Natural killer cell (primary cell): ENCODE measurements around the gene EFCAB8. TPM values are rescaled to one million over a fixed set of nuclear protein-coding genes. Genes with fewer than 3 reads are reported as not detected.

ENCODE experiments used
- ATAC-seq, 3 donors: fragments of 150-1000 bp in 2 of 3; fragments of 200-7000 bp in 1 of 3; cut with Tn5 transposase; 1 replicate in 1 of 3; 2 replicates in 2 of 3; pipeline ENCODE4 v1.10.0; 2021; ENCODE audit warnings: mild to moderate bottlenecking in 2 of 3, moderate library complexity in 2 of 3
- DNase-seq, 2 donors: peaks; one replicate each; pipeline versions ENCODE4 v3.0.0 to v3.0.0-alpha.2; 2013 to 2021; ENCODE audit warnings: mixed read lengths in 1 of 2
- H3K27ac ChIP-seq: one replicate; pipeline ENCODE4 v1.5.1; 2013; ENCODE audit warnings: mild to moderate bottlenecking, low read length
- H3K27me3 ChIP-seq: one replicate; pipeline ENCODE4 v1.6.1; 2013; ENCODE audit warnings: low read length; ENCODE audit not compliant: control insufficient read depth, insufficient read depth
- H3K36me3 ChIP-seq: one replicate; pipeline ENCODE4 v1.6.1; 2013; ENCODE audit warnings: low read length; ENCODE audit not compliant: control insufficient read depth, insufficient read depth
- H3K4me1 ChIP-seq: one replicate; pipeline ENCODE4 v1.6.1; 2013; ENCODE audit warnings: low read length; ENCODE audit not compliant: control insufficient read depth, insufficient read depth
- H3K4me3 ChIP-seq: one replicate; pipeline ENCODE4 v1.5.1; 2013; ENCODE audit warnings: low read length
- H3K9me3 ChIP-seq: one replicate; pipeline ENCODE4 v1.6.1; 2013; ENCODE audit warnings: low read length; ENCODE audit not compliant: control insufficient read depth, insufficient read depth
- H3K27ac Mint-ChIP-seq, 2 donors: one replicate each; pipeline ENCODE4 v1.8.0; 2022; ENCODE audit warnings: mild to moderate bottlenecking in 2 of 2, mixed read lengths in 2 of 2, moderate library complexity in 1 of 2
- H3K27me3 Mint-ChIP-seq, 2 donors: one replicate each; pipeline ENCODE4 v1.8.0; 2022; ENCODE audit warnings: low read depth in 2 of 2, mixed read lengths in 2 of 2
- H3K36me3 Mint-ChIP-seq: one replicate; pipeline ENCODE4 v1.8.0; 2022; ENCODE audit warnings: mixed read lengths
- H3K4me1 Mint-ChIP-seq, 2 donors: one replicate each; pipeline ENCODE4 v1.8.0; 2022; ENCODE audit warnings: mixed read lengths in 2 of 2
- H3K4me3 Mint-ChIP-seq: one replicate; pipeline ENCODE4 v1.8.0; 2022; ENCODE audit warnings: mild to moderate bottlenecking, moderate library complexity, mixed read lengths
- H3K9me3 Mint-ChIP-seq, 2 donors: one replicate each; pipeline ENCODE4 v1.8.0; 2022; ENCODE audit warnings: mixed read lengths in 2 of 2
- CTCF ChIP-seq: fragments of 200-600 bp; IDR thresholded peaks from one replicate; pipeline ENCODE4 v1.8.0; 2022; ENCODE audit warnings: antibody characterized with exemption
- WGBS: methylation state at CpG from one replicate; pipeline ENCODE4 v1.1.7; 2013; ENCODE audit warnings: missing lambda C conversion rate; ENCODE audit not compliant: insufficient coverage; 5-methylcytosine and 5-hydroxymethylcytosine counted together
- intact Hi-C: fragments of 100-400 bp; cut with micrococcal nuclease; formaldehyde crosslinking; loops from one replicate; pipeline ENCODE4 v1.14.2; 2022
- total RNA-seq, 4 donors: library from RNA; stranded (reverse); fragments of 120-200 nt in 1 of 4; gene quantifications; one replicate each; pipeline versions ENCODE4 v1.2.3 to v1.2.4, GENCODE V29; 2013 to 2022

EFCAB8 gene
- total RNA-seq, 3 donors from 2014 or later (not counting 1 experiment from before 2014, with no cell fraction given) = 1.2 to 2.9 (median 2.3) TPM

- H3K4me1 Mint-ChIP-seq = peaks cover 0 to 11% of the 10 kb centered on the region in 2 donors
- Histone ChIP-seq H3K27me3 (no peaks in the 10 kb centered on the region), H3K4me3 (no peak overlapping the region), H3K9me3 (peaks cover 11% of the 10 kb centered on the region), H3K27ac (no peak overlapping the region), H3K4me1 (no peaks in the 10 kb centered on the region), H3K36me3 (no peaks in the 10 kb centered on the region)
- peaks cover 0 to 2% of the 10 kb centered on the region in 2 donors for H3K9me3 Mint-ChIP-seq
- H3K36me3 Mint-ChIP-seq = no peaks in the 10 kb centered on the region
- no peak overlapping the region for H3K4me3 Mint-ChIP-seq
- no peaks in the 10 kb centered on the region for H3K27me3 Mint-ChIP-seq
- no peak for TF ChIP-seq CTCF
- DNase-seq = no peak
- 95% methylated on average over 9 of the region's 9 CpGs for WGBS
- H3K27ac Mint-ChIP-seq = no peak overlapping the region
- ATAC-seq = no peak
- intact Hi-C loops = no loop called here
These were observed 120.7 kb downstream of the EFCAB8 start for GRCh38 chr20:32979201-32979998.

- Mint-ChIP-seq H3K27me3 (no peaks in the 10 kb centered on the region), H3K4me3 (no peak overlapping the region), H3K9me3 (peaks cover 0 to 2% of the 10 kb centered on the region in 2 donors), H3K36me3 (no peaks in the 10 kb centered on the region), H3K4me1 (peaks cover 0 to 2% of the 10 kb centered on the region in 2 donors), H3K27ac (no peak overlapping the region)
- no peak overlapping the region for H3K4me3 ChIP-seq
- no peak overlapping the region for H3K27ac ChIP-seq
- no peaks in the 10 kb centered on the region for H3K4me1 ChIP-seq
- H3K27me3 ChIP-seq = no peaks in the 10 kb centered on the region
- H3K9me3 ChIP-seq = peaks cover 11% of the 10 kb centered on the region
- intact Hi-C loops = no loop called here
- TF ChIP-seq CTCF = no peak
- no peak for ATAC-seq
- DNase-seq = no peak
- WGBS = 94% methylated on average over 19 of the region's 19 CpGs
- H3K36me3 ChIP-seq = no peaks in the 10 kb centered on the region
These were observed 121.6 kb downstream of the EFCAB8 start for GRCh38 chr20:32980131-32980941.

- intact Hi-C loops = no loop called here
- Histone ChIP-seq H3K27ac (no peak overlapping the region), H3K9me3 (peaks cover 11% of the 10 kb centered on the region), H3K27me3 (no peaks in the 10 kb centered on the region), H3K36me3 (no peaks in the 10 kb centered on the region), H3K4me3 (no peak overlapping the region), H3K4me1 (no peaks in the 10 kb centered on the region)
- TF ChIP-seq CTCF = no peak
- no peak overlapping the region for H3K27ac Mint-ChIP-seq
- H3K27me3 Mint-ChIP-seq = no peaks in the 10 kb centered on the region
- no peaks in the 10 kb centered on the region for H3K36me3 Mint-ChIP-seq
- ATAC-seq (no peak), DNase-seq (no peak)
- 87% methylated on average over 6 of the region's 6 CpGs for WGBS
- H3K4me1 Mint-ChIP-seq = no peaks in the 10 kb centered on the region
- H3K9me3 Mint-ChIP-seq = peaks cover 0 to 2% of the 10 kb centered on the region in 2 donors
- no peak overlapping the region for H3K4me3 Mint-ChIP-seq
These were observed 122.3 kb downstream of the EFCAB8 start for GRCh38 chr20:32980990-32981389.
